Colonic mucosa (tissue), 4 donors: ENCODE results near the gene ASAP3. TPM values are rescaled to one million over a fixed set of nuclear protein-coding genes. Genes with fewer than 3 reads are reported as not detected.

Experiments used
- DNase-seq: peaks from one replicate; pipeline ENCODE4 v3.0.0-alpha.2; 2020
- H3K27ac ChIP-seq: fragments of 200-600 bp; one replicate; pipeline ENCODE4 v1.8.0; 2021
- H3K27me3 ChIP-seq: fragments of 200-600 bp; one replicate; pipeline ENCODE4 v1.8.0; 2021
- H3K36me3 ChIP-seq: fragments of 200-600 bp; one replicate; pipeline ENCODE4 v1.8.0; 2021
- H3K4me1 ChIP-seq: fragments of 200-600 bp; one replicate; pipeline ENCODE4 v1.8.0; 2021; ENCODE audit warnings: mild to moderate bottlenecking
- H3K4me3 ChIP-seq: fragments of 200-600 bp; one replicate; pipeline ENCODE4 v1.8.0; 2021
- H3K9ac ChIP-seq, 2 donors: one replicate each; pipeline ENCODE4 v1.7.0; 2013; ENCODE audit warnings: control low read depth in 2 of 2, low read depth in 2 of 2, low read length in 2 of 2
- H3K9me3 ChIP-seq: fragments of 200-600 bp; one replicate; pipeline ENCODE4 v1.8.0; 2021
- CTCF ChIP-seq: fragments of 200-600 bp; IDR thresholded peaks from one replicate; pipeline ENCODE4 v1.8.0; 2022; ENCODE audit warnings: antibody characterized with exemption, mild to moderate bottlenecking
- intact Hi-C: fragments of 100-400 bp; cut with DNase I; formaldehyde crosslinking; loops from one replicate; pipeline ENCODE4 v1.14.1; 2022
- total RNA-seq, 2 donors: library from RNA; stranded (reverse); fragmentation: NEBNext Ultra II Directional in 1 of 2; extraction: Animal tissue kit (Norgen Biotek cat#: 25700) in 1 of 2; gene quantifications; one replicate each; pipeline ENCODE4 v1.2.1, GENCODE V29; 2021
- donor health status: healthy.
- donor health status: DM: no; HTN: no; CAD: no.
- donor health status: DM: no; HTN: no; CAD: no.

ASAP3 gene
- total RNA-seq: 10 to 100 TPM; 22.9 to 27.3 TPM

DNA sequence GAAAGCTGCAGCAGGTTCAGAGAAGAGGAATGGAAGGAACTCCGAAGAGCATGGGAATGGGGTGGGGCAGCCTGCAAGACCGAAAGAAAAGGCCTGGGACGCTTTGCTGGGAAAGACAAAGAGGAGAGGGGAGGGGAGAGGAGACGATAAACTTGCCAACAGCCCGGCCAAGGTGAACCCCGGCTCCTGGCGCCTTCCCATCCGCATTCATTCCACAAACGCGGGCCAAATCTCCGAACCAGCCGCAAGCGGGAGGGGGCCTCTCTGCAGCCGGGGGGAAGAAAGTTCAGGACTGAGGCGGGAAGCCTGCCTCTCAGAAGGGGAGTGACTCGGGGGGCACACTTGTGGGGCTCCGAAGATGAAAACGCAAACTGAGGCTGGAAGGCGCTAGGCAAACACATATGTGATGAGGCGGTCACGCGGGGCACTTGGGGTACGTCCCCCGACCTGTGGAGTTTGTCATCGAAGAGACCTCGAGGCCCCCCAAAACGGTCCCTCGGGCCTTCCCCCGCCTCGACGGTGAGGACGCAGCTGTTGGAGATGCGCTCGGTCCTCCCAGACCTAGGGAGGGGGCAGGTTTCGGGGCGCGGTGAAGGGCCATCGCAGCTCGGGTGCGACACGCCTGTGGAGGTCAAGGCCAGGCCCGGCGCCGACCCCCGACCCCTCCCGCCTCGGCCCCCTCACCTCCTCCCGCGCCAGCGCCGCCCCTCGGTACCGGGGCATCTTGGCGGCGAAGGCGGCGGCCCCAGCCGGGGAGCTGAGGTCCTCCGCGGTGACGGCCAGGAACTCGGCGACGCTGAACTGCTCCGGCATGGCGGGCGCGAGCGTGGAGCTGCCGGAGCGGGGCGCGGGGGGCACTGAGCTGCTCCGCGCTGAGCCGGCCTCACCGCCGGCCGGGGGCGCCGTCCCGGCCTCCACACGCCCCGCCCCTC, at the start of gene ASAP3:
Gene ASAP3, minus strand, starts transcription at position 859 of the 932 bp plus-strand sequence. Its CDS starts 46 bp downstream, at position 813.
- Histone ChIP-seq H3K9ac (peak within 1 kb of the TSS; percentile 54 to 73), H3K9me3 (no peaks in the 10 kb centered on the region), H3K27ac (peak within 1 kb of the TSS; percentile 68), H3K4me1 (no peaks in the 10 kb centered on the region), H3K36me3 (no peaks in the 10 kb centered on the region), H3K4me3 (peak within 1 kb of the TSS; percentile 81), H3K27me3 (no peaks in the 10 kb centered on the region)
- peak; percentile 46 for DNase-seq
- intact Hi-C loops: loop anchor here (10.0 kb wide), 1 partner anchor 119 kb away; the partner anchor contains the start of gene ZNF436
- no peak for TF ChIP-seq CTCF

DNA sequence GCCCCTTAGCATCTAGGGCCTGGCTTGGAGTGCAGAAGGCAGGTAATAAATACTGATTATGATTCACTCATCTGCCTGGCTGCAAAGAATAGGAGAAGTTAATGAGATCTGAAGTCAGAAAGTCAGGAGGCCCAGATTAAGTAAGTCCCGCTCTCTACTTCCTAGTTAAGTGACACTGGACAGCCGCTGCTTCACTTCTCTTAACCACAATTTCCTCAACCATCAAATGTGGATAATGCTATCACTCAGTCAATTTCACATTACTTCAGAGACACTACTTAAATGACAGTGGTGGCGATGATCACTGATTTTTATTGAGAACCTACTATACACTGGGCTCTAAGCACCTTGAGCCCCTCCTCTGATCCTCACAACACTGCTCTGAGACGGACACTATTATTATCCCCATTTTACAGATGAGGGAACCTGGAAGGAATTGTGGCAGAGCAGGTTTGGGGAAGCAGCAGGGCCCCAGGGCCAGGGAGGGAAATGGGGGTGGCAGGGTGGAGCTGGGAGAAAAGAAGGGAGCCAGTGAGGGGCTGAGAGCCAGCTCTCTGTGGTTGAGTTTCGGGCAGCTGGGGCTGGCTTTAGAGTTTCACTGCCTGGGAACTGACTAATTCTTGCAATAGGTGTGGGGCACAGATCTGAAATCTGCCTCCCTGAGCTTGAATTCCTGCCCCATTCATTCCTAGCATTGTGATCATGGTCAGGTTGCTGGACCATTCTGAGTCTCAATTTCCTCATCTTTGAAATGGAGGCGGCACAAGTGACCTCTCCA, 49.5 kb upstream of the ASAP3 start:
- no peak for TF ChIP-seq CTCF
- Histone ChIP-seq H3K27me3 (no peaks in the 10 kb centered on the region), H3K9me3 (no peaks in the 10 kb centered on the region), H3K4me1 (peaks cover 6% of the 10 kb centered on the region), H3K27ac (peak overlapping the region; percentile 24), H3K36me3 (no peaks in the 10 kb centered on the region), H3K4me3 (no peak overlapping the region), H3K9ac (peak overlapping the region in 1 of 2 donors; percentile 12)
- DNase-seq: no peak
- intact Hi-C loops: no loop called here

- intact Hi-C loops: no loop called here
- no peaks in the 10 kb centered on the region for H3K9me3 ChIP-seq
- H3K36me3 ChIP-seq: no peaks in the 10 kb centered on the region
- DNase-seq: no peak
- H3K4me1 ChIP-seq: peaks cover 15% of the 10 kb centered on the region
- no peak overlapping the region for H3K27ac ChIP-seq
- H3K9ac ChIP-seq: peak overlapping the region; percentile 48 to 80
- no peak for TF ChIP-seq CTCF
- H3K27me3 ChIP-seq: no peaks in the 10 kb centered on the region
- no peak overlapping the region for H3K4me3 ChIP-seq
Observed at GRCh38 chr1:23531562-23532094, 47.6 kb upstream of the ASAP3 start.

DNA sequence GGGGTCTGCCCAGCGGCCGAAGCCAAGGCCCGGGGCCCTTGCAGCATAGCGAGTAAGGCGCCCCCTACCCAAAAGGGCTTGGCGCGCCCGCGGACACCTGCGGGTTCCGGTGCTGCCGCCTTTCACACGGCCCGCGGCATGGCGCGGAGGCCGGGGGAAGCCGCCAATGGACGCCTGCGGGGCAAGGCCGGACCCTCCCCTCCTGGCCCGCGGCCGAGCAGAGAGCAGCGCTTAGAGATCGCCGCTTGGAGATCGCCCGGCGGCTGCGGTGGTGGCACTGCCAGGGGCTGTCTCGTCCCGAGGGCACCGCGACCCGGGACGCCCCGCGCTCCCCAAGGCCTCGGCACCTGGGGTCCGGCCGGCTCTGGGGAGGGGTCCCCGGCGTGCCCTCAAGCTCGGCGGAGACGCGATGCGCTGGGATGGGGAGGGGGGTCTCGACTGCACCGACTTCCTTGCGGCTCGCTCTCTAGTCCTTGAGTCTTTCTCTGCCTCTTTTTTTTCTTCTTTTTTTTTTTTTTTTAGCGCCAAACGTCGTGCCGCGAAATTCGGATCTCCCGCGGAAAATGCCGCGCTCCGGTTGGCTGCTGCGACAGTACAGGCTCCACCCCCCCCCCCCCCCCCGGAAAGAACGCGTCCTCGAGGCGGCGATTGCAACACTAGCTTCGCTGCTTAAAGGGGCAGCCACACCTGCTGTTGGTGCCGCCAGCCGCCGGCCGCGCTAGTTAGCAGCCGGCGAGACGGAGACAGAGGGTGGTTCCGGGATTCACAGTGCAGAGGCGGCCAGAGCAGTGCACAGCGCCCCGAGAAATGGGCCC, 47.0 kb upstream of the ASAP3 start, which contains the start of gene E2F2:
Gene E2F2, minus strand, starts transcription at position 487 of the 815 bp plus-strand sequence. Its CDS starts 440 bp downstream, at position 47.
- Histone ChIP-seq H3K9me3 (no peaks in the 10 kb centered on the region), H3K36me3 (no peaks in the 10 kb centered on the region), H3K9ac (peak within 1 kb of the TSS; percentile 80 to 86), H3K4me3 (peak within 1 kb of the TSS; percentile 63), H3K27me3 (no peaks in the 10 kb centered on the region), H3K27ac (peak within 1 kb of the TSS; percentile 82), H3K4me1 (peaks cover 21% of the 10 kb centered on the region)
- peak; percentile 86 for DNase-seq
- intact Hi-C loops: no loop called here
- no peak for TF ChIP-seq CTCF
